Retinal pigment epithelial cell (primary cell): ENCODE measurements around the gene FUBP3.

Source experiments
- DNase-seq: peaks from one replicate; pipeline ENCODE4 v3.0.0-alpha.2; 2010; ENCODE audit warnings: low read depth
- H3K4me3 ChIP-seq: 2 replicates; pipeline ENCODE4 v1.5.1; 2011; ENCODE audit warnings: mild to moderate bottlenecking, low read length, control low read depth, moderate library complexity
- TF ChIP-seq, protein P1 (sequence below): conservative IDR thresholded peaks from 2 replicates; pipeline ENCODE4 v1.5.1; 2011; ENCODE audit warnings: low read depth, low read length, control low read depth, inconsistent platforms

Gene FUBP3

DNA sequence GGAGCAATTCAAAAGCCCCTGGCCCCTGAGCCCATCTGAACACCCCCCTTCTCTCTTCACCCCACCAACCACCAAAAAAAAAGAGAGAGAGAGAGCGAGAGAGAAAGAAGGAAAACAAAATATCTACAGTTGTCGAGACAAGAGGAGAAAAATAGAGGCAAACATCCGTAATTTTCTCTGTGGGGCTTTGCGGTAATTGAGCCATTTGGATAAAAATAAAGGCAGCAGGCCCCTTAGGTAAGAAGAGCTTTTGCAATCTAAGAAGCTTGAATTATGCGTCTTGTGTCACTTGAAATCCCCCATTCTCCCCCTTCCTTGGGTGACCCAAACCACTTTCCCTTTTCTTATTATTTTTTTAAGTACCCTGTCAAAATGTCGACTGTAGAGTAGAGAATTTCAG lies 35.5 kb upstream of the FUBP3 start:
- TF ChIP-seq, protein P1, sequence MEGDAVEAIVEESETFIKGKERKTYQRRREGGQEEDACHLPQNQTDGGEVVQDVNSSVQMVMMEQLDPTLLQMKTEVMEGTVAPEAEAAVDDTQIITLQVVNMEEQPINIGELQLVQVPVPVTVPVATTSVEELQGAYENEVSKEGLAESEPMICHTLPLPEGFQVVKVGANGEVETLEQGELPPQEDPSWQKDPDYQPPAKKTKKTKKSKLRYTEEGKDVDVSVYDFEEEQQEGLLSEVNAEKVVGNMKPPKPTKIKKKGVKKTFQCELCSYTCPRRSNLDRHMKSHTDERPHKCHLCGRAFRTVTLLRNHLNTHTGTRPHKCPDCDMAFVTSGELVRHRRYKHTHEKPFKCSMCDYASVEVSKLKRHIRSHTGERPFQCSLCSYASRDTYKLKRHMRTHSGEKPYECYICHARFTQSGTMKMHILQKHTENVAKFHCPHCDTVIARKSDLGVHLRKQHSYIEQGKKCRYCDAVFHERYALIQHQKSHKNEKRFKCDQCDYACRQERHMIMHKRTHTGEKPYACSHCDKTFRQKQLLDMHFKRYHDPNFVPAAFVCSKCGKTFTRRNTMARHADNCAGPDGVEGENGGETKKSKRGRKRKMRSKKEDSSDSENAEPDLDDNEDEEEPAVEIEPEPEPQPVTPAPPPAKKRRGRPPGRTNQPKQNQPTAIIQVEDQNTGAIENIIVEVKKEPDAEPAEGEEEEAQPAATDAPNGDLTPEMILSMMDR: no peak

DNA sequence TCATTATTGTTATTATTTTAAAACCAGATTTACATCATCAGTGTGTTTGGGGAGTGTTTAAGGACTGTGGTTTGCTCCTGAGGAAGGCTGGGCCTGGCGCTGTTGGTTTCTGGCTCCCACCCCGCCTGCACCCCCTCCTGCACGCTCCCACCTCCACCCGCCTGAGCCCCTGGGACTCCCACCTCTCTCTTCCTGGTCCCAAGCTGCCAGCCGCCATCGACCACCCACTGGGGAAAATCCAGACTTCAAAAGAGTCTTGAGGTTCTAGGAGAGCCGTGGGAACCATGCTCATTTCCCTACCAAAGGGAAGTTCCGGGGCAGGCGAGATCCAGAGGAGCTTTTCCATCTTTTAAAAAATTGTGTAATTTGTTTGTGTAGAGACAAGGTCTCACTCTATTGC lies 35.0 kb upstream of the FUBP3 start:
- no peak overlapping the region for H3K4me3 ChIP-seq
- no peak for DNase-seq
- TF ChIP-seq, protein P1: no peak

More for the DNA sequence above, 35.5 kb upstream of the FUBP3 start:
- DNase-seq: no peak
- H3K4me3 ChIP-seq: no peak overlapping the region

DNA sequence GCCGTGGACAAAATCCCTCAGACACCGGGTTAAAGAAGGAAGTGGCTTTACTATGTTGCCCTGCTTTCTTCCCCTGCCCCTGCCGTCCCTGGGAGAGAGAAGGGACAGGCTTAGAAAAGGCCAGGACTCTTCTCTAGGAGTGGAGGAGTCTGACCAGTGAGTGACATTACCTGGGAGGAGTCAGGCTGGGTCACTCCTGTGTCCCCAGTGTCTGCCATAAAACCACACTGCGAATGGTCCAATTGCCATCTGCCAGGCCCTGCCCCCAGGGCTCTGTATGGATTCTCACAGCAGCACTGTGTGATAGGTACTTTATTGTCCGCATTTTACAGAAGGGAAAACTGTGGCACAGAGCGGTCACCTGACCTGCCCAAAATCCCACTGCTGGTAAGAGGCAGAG lies 31.3 kb upstream of the FUBP3 start:
- TF ChIP-seq, protein P1: no peak
- no peak overlapping the region for H3K4me3 ChIP-seq
- DNase-seq: no peak

DNA sequence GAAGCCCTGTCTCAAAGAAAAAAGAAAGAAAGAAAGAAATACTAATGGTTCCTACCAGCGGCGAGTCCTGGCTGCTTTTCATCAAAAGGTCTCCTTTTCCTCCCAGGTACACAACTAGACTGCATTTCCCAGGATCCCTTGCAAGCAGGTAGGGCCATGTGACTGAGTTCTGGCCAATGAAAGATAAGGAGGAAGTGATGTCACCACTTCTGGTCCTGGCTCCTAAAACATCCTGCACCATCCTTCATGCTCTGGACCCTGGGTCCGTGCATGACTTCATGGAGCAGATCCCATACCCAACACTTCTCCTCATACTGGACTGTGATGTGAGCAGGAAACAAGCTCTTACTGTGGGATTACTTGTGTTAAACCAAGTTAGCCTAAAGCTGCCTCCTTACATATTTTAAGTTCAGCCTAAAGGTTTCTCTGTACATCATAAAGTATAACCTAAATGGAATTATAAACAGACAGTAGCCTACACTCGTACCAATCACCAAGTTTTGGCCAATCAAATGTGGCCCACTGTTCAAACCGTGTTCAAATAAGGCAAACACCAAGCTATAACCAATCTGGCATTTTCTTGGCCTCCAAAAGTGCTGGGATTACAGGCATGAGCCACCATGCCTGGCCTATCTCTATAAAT lies 30.2 kb upstream of the FUBP3 start:
- TF ChIP-seq, protein P1: no peak
- no peak for DNase-seq
- H3K4me3 ChIP-seq: no peak overlapping the region

DNA sequence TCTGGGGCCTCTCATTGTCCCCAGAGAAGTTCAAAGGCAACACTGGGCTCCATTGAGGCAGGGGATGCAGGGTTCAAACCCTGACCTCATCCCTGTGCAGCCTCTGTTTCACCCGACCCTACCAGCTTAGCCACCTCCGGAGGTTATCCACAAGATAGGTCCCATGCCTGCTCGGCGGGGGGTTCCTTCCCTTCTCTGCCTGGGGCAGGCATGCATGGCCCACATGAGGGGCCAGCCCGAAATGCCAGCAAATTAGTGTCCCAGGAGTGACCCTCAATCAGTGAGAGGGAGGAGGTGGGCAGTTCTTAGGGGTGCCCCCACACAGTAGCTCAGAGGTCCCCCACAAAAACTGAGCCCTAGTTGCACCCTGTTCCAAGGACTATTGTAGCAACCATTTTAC lies 24.8 kb upstream of the FUBP3 start:
- TF ChIP-seq, protein P1: no peak
- DNase-seq: no peak
- no peak overlapping the region for H3K4me3 ChIP-seq

DNA sequence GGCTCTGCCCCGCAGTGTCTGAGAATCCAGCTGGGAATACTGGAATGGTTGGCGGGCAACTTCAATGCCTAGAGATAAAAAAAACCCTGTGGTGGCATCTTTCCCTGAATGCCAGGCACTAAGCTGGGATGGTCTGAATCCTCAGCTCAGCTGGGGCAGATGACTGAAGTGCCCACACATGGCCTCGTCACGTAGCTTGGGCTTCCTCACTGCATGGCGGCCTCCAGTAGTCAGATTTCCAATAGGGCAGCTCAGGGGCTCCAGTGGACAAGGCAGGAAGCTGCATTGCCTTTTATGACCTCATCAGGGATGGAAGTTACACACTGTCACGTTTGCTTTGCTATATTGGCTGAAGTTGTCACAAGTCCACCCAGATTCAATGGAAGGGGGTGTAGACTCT lies 24.3 kb upstream of the FUBP3 start:
- DNase-seq: no peak
- H3K4me3 ChIP-seq: no peak overlapping the region
- TF ChIP-seq, protein P1: no peak

DNA sequence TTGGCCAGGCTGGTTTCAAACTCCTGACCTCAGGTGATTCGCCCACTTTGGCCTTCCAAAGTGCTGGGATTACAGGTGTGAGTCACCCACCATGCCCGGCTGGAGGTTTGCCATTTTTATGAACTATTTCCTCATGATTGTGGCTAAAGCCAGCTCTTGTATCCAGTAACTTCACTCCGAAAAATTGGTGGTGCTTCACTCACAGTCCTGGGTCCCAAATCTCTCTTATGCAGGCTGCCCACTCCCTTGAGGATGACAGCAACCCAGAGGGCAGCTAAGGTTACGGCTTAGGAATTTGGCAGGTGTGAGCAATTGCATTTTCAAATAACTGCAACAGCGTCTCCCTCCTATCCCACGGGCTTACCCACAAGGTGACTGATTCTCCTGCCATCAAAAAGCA lies 23.4 kb upstream of the FUBP3 start:
- TF ChIP-seq, protein P1: no peak
- H3K4me3 ChIP-seq: no peak overlapping the region
- DNase-seq: no peak
